HG03066 (cell line): ENCODE results near the gene DCAF12.
"Not testable (repeated sequence)": the region's sequence is repeated elsewhere in the genome, so short reads cannot be mapped to it uniquely, and the experiment has no call there.

Source experiments
- ATAC-seq: cut with Tn5 transposase; IDR thresholded peaks from one replicate; pipeline ENCODE4 v1.9.1; 2021; ENCODE audit warnings: low read depth; ENCODE audit not compliant: unreplicated experiment

DCAF12 gene

DNA sequence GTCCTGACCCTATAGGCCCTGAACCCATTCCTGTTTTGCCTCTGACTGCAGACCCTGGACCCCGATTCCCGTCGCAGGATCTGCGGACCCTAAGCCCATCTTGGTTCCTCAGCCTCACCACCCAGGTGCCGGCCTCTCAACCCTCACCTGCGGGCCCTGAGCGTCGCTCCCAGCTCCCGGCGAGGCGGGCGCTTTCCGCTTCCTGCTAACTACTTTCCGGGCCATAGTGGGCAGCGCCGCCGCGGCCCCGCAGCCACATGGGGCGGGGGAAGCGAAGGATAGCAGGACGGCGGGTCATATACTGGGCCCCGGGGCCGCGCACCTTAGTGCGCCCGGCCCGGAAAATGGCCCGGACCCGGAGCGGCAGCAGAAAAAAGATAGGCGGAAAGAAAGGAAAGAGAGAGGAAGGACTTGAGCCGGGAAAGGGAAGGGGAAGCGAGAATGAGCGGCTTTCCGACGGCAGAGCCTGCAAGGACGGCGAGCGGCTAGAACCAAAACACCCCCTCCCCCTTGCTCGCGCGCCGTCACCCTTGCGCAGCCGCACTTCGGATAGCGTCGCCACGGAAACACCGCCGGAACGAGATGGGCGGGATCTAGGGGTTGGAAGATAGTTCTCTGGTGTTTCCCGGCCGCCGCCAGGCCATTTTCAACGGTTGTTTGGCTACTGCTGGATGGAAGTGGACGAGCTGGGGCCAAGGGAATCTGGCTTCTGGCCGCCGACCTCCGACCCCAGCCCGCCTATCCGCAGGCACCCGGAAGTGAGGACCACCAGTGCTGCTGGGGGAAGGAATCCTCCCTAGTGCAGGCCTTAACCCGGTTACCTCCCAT is at the start of gene DCAF12:
Gene DCAF12 (minus strand): TSS at position 492 of the 828 bp plus-strand sequence. CDS start 267 bp downstream, at position 225.
- ATAC-seq: peak; percentile 86

DNA sequence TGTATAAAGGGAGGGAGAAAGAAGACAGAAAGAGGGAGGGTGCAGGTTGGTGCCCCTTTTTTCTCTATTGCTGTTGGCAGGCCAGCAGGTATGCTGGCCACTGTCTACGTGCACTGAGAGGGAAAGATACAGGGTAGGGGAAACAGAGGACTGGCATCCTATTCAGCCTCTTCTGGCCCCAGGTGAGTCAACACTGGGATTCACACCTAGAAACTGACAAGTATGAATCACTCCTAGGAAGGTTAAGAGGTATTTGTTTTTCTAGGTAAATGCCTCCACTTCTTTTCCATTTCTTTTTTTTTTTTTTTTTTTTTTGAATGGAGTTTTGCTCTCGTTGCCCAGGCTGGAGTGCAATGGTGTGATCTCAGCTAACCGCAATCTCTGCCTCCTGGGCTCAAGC is 49.6 kb upstream of the DCAF12 start:
- ATAC-seq: no peak

DNA sequence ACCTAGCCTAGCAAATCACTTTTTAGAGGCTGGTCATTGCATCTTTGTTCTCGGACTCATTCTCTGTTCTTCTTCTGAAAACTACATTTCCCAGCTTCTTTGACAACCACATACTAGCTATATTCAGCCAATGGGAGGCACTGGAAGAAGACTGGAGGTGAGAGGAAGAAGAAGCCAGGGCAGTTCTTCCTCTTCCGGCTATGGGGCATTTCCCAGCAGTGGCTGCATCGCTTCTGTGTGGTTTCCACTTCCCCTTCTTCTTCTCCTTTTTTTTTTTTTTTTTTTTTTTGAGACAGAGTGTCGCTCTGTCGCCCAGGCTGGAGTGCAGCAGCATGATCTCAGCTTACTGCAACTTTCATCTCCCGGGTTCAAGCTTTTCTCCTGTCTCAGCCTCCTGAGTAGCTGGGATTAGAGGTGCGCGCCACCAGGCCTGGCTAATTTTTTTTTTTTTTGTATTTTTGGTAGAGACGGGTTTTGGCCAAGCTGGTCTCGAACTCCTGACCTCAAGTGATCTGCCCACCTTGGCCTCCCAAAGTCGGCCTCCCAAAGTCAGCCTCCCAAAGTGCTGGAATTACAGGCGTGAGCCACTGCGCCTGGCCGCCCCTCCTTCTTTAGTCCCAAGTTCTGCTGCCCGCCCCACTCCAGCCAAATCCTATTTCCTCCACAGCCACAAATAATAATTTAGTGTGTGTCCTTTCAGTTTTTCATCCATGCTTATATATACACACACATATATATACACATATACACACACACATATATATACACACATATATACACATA is 45.4 kb upstream of the DCAF12 start:
- peak; percentile 76 for ATAC-seq

DNA sequence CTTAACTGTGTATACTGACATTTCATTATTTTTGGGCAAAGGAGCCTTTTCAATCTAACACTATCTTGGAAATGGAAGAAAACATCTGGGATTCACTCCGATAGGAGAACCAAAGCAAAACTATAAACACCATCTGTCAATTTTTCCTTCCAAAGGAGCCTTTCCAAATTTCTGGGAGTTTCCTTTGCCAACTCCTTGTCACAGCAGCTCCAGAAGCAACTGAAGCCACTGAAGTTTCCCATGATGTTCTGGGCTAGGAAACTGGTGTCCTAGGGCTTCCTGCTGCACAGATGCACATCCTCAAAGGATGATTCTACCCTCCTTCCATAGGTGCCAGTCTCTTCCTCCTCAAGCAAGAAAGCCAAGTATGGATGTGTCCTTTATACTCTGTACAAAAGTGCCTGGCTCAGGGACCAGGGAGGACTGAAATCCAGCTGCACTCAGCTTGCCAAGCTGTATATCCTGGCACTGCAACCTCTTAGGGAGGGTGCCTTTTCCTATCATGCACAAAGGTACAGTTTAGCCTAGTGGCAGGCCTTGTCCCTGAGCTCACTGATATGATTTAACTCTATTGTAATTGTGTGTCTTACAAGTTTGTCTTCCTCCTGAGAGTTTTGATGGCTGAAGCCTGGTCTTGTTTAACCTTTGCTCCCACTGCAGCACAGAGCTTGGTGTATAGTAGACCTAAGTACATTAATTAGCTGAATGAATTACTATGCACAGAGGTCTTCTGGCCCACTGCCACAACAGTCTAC is 43.9 kb upstream of the DCAF12 start:
- ATAC-seq: no peak

DNA sequence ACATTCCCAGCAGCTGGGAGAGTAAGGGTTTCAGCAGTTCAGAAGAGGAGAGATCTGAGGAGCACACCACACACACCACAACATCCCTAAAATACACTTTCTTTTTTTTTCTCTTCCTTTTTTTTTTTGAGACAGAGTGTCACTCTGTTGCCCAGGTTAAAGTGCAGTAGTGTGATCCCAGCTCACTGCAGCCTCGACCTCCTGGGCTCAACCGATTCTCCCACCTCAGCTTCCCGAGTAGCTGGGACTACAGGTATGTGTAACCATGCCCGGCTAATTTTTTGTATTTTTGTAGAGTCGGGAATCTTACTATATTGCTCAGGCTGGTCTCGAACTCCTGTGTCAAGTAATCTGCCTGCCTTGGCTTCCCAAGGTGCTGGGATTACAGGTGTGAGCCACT is 42.6 kb upstream of the DCAF12 start:
- no peak for ATAC-seq

DNA sequence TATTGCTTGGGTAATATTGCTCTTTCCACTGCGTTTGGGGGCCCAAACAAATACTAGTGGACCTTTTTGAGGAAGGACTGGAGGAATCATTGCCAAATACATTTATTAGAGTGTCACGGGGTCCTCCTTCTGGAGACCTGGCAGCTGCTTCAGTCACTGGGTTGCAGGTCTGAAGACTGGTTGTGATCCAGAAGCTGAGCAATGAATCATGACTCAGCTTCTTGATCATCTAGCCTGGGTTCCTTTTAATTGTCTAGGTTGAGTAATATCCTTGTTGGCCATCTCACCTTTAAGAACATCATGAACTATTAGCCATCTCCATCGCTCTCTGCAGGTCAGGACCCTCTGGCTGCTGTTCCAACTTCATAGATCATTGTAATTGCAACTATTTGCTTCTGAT is 36.9 kb upstream of the DCAF12 start:
- no peak for ATAC-seq

DNA sequence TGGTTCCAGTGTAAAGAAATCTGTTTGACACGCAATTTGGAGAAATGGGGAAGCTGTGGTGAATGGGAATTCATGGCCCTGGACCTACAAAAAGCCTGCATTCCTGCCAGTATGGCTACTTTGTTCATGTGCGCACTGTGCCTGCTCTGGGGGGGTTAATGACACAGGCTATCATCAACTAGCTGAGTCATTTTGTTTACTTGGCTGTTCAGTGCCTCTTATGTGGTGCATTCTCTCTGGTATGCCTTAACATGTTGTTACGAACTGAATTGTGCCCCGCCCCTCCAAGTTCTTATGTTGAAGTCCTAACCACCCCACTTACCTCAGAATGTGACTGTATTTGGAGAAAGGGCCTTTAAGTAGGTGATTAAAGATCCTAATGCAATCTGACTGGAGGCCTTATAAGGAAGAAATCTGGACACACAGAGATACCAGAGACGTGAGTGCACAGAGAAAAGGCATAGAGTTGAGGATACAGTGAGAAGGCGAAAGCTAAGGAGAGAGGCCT is 31.9 kb upstream of the DCAF12 start:
- ATAC-seq: no peak

DNA sequence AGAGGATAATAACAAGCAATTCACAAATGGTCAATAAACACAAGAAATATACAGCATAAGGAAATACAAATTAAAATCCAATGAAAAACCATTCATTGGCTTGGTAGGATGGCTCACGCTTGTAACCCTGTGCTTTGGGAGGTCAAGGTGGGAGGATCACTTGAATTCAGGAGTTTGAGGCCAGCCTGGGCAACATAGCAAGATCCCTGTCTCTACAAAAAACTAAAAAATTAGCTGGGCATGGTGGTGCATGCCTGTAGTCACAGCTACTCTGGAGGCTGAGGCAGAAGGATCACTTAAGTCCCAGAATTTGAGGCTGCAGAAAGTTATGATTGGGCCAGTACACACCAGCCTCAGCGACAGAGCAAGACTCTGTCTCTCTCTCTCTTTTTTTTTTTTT is 31.4 kb upstream of the DCAF12 start:
- ATAC-seq: no peak

DNA sequence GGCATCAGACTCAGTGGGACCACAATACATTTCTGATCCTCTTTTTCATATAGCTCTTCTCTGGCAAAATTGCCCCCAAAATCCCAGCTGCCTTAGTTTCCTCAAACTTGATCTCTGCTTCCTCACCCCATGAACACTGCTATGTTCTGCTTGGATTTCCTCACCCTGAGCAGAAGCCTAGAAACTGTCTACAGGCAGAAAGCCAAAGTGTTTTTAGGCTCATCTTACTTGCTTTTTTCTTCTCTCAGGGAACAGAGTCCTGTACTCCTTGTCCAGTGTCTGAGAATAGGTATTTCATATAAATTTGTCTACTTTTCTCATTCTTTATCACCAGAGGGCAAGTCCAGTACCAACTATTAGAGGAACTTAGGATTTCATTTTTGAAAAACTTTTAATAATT is 30.8 kb upstream of the DCAF12 start:
- ATAC-seq: no peak

DNA sequence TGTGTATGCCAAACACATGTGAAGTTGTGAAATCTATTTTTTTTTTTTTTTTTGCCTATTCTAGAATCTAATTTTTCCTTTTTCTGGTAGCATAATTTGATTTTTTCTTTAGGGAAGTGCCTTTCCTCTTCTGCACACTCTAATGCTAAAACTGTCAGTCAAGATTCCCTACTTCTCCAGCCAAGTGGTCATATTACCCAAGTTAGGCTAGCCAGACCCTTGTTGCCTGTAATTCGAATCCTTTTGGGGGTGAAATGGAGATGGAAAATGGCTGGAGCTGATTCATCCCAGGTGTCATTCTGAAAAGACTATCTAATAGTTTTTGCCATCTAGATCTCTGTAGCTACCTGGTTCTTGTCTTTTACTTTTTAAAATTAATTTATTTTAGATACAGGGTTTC is 27.6 kb upstream of the DCAF12 start:
- no peak for ATAC-seq

DNA sequence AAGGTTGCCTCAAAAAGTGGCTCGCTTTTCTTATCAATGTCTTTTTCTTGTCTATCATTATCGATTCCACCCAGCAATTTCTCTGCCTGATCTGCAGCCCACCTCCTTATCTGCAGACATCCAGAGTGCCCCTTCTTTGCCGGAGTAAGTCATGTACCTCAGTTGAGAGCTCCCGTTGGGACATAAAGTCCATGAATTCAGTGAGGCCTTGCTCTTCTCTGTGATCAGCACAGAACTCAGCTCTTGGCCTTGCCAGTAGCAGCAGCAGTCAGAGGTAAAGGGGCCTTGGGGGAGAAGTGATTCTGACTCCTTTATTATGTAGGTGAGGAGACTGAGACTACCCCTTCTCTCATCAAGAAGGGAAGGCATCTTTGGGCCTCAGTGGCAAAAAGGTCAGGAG is 24.9 kb upstream of the DCAF12 start:
- ATAC-seq: no peak

DNA sequence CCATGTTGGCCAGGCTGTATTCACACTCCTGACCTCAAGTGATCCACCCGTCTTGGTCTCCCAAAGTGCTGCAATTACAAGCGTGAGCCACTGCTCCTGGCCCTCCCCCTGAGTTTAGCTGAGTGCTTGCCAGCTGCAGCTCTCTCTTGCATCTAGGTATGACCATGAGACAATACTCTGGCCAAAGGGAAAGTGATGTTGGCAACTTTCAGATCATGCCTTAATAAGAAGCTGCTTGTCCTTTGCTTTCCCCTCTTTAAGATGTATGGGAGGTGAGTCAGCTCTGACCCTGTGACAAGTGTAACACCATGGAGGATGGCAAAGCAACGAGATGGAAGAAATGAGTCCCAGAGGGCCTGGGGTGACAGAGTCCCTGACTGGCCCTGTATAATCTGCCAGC is 18.7 kb upstream of the DCAF12 start:
- ATAC-seq: no peak

DNA sequence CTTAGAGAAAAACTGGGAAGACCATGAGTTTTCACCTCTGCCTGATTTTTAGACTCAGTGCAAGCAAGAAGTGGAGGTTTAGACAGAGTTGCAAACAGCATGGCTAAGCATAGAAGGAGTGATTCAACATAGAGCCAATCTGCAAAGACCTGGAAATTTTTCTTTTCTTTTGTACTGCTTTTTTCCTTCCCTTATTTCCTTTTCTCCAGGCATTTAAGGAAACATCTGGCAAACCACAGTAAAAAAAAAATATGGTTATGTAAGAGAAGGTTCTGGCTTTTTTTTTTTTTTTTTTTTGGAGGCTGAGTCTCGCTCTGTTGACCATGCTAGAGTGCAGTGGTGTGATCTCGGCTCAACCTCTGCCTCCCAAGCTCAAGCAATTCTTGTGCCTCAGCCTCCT is 16.6 kb upstream of the DCAF12 start:
- ATAC-seq: no peak

DNA sequence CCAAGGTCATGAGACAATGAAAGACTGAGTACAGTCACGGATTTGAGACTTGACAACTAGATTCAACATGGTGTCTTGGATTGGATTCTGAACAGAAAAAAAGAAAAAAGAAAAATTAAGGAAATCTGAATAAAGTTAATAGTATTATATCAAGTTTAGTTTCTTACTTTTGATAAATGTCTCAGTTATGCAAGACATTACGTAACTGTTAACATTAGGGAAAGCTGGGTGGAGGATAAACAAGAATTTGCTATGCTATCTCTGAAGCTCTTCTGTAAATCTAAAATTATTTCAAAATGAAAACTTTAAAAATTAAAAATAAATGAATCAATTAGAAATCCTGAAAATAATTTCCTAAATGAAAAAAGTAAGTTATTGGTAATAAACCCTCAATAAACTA is 14.4 kb upstream of the DCAF12 start:
- no peak for ATAC-seq

DNA sequence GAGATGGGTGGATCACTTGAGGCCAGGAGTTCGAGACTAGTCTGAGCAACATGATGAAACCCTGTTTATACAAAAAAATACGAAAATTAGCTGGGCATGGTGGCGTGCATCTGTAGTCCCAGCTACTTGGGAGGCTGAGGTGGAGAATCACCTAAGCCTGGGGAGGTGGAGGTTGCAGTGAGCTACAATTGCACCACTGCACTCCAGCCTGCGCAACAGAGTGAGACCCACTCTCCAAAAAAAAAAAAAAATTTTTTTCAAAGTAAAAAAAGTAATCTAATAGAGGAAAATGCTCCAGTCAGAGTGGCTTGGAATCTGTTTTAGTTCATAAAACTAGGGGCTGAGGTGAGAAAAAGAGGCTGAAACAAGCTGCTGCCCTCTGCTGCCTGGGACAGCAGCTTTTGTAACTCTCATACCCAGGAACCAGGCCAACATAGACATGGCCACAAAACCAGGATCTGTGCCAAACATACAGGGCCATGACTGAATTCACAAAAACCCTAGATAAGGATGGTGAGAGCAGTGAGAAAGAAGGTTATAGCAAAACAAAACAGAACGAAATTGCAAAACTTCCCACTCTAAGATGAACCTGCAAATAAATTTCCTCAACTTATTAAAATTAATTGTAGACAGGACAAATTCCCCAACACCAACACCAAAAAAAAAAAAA is 13.1 kb upstream of the DCAF12 start:
- ATAC-seq: no peak

DNA sequence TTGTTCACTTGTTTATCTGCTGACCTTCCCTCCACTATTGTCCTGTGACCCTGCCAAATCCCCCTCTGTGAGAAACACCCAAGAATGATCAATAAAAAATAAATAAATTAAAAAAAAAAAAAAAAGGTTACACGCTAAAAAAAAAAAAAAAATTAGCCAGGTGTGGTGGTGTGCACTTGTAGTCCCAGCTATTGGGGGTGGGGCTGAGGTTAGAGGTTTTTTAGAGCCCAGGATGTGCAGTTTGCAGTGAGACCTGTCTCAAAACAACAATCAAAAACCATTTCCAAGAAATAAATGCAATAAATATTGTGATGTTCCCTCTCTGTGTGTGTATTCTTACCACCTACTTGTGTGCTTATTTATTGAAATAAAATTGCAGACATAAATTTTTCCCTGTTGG is 12.1 kb upstream of the DCAF12 start:
- not testable (repeated sequence) for ATAC-seq

DNA sequence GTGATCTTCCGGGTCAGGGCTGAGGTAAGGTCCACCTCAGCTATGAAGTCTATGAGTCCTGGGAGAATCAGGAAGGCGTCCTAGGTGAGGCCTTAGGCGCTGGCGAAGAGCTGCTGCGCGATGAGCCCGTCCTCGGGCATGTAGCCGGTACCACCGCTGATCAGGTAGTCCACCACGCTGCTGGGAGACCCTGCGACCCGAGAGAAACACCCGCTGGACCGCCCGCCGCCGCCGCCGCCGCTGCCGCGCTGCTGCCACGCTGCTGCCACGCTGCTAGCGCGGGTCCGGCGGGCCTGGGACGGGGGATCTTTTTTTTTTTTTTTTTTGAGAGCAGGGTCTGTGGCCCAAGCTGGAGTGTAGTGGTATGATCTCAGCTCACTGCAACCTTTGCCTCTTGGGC is 8.0 kb upstream of the DCAF12 start:
- no peak for ATAC-seq

DNA sequence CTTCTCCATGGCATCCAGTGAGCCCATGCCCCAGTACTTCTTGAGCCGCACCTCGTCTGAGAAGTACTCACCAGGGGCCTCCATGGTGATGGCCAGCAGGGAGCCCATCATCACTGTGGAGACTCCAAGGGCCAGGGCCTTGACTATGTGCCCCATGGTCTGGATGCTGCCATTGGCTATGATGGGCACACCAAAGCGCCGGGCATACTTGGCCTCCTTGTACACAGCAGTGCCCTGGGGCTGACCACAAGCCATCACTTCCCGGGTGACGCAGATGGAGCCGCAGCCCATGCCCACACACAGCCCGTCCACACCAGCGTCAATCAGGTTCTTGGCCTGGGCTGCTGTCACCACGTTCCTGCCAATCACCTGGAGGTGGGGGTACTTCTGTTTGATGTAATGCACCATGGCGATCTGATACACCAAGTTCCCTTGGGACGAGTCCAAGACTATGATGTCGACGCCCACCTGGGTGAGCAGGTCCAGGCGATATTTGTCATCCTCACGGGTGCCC is 7.0 kb upstream of the DCAF12 start:
- no peak for ATAC-seq

DNA sequence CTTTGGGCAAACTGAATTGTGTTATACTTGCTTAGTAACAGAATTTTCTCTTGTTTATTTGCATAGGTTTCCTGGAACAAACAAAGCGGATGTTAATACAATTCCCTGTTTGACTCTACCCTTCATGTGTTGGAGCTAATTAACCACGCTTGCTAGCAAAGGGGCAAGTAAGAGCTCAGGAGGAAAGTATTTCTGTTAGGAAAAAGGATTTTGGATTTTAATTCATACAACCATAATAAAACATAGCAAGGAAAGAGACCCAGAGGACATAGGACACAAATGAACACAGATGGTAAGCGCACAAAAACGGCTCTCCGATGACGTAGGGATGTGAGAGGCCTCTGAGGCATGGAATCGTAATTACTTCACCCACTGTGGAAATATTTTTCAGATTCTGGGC is 5.1 kb upstream of the DCAF12 start:
- ATAC-seq: no peak
